Measurements from ENCODE around the gene CAMK2A.

Gene CAMK2A

GRCh38 chr5:150289551-150290390, at the start of gene CAMK2A:
TSS of gene CAMK2A (minus strand) at chr5:150289773. CDS start at chr5:150289625, 148 bp downstream.
- peak; percentile 44 for DNase-seq

GRCh38 chr5:150339165-150339564, 49.6 kb upstream of the CAMK2A start:
- DNase-seq = peak; percentile 11

GRCh38 chr5:150338546-150338945, 49.0 kb upstream of the CAMK2A start:
- DNase-seq = no peak

DNA sequence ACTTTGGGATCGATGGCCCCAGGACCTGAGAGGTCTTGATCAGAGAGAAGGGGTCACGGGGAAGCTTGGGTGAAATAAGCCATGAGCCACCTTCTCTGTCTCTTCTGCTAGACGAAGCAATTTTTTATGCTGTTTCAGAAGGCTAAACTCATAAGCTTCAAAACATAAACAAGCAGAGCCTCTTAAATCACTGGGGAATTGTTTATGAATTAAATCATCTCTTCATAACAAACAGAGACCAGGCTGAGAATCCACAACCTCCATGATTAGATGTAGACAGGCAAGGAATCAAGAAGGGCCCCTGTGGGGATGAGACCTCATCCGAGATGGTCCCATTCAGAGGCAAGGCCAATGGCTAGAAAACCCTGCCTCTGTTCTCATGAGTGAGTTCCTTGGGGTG, 46.2 kb upstream of the CAMK2A start:
- no peak for DNase-seq

- DNase-seq = no peak
Measured at GRCh38 chr5:150333400-150333799, 43.8 kb upstream of the CAMK2A start.

DNA sequence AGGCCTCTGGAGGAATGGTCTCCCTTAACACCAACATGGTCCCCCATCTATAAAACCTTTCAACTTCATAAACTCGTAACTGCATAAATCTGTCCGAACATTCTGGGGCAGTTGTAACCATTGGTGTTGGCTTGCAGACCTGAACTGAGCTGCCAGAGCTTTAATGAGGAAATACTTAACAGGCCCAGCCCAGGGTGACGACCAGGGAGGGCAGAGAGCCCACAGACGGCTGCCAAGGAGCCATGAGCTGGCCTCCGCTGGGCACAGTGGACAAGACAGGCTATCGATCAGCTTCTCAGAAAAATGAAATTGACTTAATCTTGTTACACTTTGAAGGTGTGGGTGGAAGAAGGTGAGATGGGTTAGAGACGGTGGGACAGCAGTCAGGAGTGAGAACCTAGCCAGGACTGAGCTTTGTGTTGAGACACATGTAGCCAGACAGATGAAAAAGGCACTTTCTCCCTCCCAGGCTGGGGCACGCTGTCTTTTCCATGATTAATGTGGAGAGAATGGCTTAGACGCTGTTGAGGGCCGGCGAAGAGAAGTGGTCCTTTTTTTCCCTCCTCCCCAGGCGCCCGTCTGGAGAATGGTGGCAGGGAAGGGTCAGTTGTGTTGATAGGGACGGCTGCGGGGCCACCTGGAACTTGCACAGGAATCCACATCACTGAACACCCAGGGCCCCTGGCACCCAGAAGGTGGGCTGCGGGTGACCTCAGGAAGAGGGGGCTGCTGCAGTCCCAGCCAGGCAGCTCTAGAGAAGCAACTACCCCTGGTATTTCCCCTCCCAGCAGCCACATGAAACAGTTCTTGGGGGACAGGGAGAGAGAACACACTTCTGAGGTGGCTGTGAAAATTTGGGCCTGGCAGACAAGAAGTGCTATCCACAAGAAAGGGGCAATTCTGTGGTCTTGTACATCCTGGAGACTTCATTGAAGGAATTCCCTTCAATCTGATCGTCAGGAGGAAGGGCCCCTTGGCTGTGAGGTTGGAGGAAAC, 40.6 kb upstream of the CAMK2A start:
- DNase-seq = no peak

DNA sequence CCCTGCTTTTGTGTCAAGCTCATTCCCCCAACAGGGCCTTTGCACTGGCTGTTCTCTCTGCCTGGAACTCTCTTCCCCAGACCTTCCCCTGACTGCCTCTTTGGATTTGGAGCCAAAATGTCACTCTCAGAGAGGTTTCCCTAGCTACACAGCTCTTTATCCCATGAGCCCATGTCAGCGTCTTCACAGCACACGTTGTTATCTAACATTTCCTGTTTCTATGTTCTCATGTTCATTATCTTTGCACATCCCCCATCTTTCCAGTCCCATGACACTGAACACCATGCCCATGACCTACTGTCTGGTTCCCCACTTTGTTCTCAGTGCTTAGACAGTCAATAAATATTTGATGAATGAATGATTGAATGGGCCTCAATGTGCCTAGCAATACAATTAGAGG, 39.5 kb upstream of the CAMK2A start:
- no peak for DNase-seq

DNA sequence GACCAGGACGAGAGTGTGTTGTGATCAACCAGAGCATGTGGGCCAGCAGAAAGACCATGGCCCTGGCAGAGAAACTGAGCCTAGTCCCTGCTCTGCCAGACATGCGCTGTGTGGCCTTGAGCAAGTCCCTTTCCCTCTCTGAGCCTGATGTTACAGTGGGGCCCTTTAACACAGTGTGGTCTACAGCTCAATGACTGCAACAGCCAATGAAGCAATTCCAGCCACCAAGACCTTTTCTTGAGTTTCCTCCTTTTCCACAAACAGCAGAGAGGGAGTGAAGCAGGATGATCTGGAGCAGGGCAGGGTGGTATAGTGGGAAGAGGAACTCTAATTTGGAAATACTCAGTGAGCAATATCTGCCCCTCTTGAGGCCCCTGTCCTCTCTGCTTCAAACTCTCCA, 38.9 kb upstream of the CAMK2A start:
- DNase-seq = no peak

GRCh38 chr5:150327139-150327538, 37.6 kb upstream of the CAMK2A start:
- DNase-seq = no peak

DNA sequence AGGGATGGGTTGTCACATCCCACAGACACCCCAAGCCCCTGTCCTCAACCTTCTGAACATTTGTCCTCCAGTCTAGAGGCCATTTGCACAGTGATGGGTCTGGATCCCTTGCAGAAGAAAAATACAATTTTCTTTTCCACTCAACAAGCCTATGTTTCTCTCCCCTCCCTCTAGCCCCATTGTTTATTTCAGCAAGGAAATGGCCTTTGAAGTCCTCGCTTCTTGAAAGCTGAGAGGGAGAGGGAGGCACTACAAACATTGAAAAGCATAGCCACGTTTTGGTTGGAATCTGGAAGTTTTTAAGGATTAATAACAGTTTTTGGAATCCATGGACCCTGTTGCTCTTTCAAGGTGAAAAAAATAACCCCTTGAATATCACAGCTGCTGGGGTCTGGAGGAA, 37.1 kb upstream of the CAMK2A start:
- DNase-seq = no peak

DNA sequence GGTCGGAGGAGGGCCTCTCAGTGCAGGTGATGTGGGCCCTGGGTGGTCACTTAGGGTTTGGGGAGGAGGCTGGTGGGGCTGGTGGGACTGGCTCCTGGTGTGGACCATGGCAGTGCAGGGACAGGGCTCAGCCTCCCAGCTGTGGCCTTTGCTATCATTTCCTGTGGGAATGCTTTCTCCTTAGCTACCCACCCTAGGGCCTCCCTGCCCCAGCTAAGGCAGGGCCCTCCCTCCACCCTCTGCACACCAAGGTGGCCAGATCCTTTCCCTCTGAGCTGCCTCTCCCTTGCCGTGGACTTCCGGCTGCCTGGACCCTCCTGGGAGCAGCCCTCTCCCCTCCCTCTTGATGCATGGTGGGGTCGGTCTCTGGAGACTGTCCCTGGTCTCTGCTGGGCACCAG, 35.9 kb upstream of the CAMK2A start:
- no peak for DNase-seq

DNA sequence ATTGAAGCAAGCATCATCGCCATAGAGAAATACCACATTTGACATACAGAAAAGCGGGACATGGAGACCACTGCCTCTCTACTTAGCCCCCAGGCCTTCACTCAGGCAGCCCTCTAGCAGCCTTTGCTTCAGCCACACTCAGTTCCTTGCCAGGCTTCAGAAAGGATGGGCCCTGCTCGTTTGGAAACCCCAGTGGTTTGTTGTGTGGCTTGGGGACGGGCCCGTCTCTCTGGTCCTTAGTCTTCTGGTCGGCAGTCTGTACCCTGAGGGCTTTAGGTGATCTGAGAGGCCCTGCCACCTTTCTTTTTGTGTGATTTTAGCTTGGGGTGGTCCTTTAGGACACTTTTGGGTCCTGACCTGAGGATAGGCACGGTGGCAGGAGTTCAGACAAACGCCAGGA, 34.2 kb upstream of the CAMK2A start:
- no peak for DNase-seq

GRCh38 chr5:150323092-150323491, 33.5 kb upstream of the CAMK2A start:
- no peak for DNase-seq

DNA sequence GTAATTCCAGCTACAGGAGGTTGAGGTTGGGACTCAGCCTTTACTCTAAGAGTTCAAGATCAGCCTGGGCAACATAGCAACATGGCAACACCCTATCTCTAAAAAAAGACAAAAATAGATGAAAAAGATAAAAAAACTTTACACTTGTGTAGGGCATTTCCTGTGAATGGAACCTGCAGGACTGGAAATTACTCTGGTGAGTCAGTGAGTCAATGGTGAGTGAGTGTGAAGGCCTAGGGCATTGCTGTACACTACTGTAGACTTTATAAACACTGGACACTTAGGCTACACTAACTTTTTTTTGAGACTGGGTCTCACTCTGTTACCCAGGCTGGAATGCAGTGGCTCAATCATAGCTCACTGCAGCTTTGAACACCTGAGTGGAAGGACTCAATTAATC, 32.6 kb upstream of the CAMK2A start:
- no peak for DNase-seq

DNA sequence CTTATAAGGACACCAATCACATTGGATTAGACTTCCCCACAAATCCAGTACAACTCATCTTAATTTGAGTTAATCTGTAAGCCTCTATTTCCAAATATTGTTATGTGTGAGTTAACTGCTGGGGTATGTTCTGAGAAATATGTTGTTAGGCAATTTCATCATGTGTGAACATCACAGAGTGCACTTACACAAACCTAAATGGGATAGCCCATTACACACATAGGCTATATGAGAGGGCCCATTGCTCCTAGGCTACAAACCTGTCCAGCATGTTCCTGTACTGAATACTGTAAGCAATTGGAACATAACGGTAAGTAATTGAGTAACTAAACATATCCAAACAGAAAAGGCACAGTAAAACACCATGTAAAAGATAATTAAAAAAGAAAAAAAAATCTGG, 32.2 kb upstream of the CAMK2A start:
- no peak for DNase-seq

DNA sequence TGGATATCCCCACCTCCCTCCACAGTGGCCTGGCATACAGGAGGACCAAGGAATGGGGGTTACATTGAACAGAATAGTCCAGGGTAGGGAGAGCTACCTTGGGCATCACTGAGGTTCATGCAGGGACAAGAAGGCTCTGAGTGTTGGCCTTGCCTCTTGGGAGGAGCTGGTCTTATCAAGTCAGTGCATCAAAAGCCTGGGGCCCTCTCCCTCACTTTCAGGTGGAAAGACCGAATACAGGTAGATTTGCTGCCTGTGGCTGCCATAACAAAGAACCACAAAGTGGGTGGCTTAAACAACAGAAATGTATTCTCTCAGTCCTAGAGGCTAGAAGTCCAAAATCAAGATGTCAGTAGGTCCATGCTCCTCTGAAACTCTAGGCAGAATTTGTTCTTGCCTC, 31.6 kb upstream of the CAMK2A start:
- no peak for DNase-seq

- peak; percentile 13 for DNase-seq
Measured at GRCh38 chr5:150320044-150320613, 30.6 kb upstream of the CAMK2A start.

DNA sequence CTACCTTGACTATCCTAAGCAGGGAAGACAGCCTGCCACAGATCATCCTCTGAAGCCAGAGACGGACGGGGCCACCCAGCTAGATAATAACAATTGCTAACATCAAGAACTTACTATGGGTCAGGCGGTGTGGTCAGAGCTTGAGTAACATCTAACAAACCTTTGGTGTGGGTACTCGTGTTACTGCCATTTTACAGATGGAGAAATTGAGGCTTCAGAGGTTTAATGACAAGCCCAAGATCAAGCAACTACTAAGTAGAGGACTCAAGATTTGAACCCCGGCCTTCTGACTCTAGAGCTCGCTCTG, 29.9 kb upstream of the CAMK2A start:
- no peak for DNase-seq

- no peak for DNase-seq
Measured at GRCh38 chr5:150318613-150319483, 29.3 kb upstream of the CAMK2A start.

DNA sequence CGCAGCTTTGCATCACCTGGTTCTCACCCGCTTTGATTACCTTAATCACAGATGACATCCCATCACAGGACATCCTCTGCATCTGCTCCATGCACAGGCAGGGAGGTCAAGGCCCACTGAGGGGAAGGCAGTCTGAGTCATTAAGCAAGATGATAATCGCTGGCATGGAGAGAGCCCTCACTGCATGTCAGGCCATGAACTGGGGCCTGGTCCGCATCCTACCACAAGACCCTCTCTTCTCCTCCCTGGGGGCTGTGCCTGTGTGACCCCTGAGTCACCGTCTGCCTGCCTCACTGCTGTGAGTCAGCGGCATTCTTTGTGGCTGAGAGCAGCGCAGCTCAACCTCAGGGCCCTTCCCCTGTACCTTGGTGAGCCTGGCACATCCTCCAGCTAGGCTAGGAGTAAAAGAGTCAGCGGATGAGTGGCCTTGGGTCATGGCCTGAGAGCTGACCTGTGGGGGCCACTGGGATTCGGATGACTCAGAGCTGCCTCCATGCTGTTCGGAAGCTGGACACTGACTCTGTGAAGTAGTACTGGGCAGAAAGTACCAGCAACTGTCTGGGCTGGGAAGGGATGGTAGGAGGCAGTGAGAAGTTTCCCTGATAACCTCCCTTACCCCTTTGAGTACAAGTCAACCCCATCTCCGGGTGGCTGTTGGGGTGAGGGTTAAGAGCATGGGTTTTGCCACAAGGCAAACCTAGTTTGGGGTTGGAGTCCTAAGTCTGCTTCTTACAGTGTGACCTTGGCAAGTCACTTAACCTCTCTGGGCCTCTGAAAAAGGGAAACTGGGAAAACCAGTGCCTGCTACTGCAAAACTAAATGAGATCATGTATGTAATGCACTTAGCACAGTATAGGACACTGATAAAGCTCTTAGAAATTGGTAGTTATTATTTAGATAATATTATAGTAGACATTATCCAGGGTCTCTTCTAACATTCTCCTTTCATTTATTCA, 27.8 kb upstream of the CAMK2A start:
- no peak for DNase-seq

GRCh38 chr5:150316320-150316719, 26.7 kb upstream of the CAMK2A start:
- DNase-seq = no peak
